Measurements from ENCODE around the gene PTPRE. TPM values are rescaled to one million over a fixed set of nuclear protein-coding genes. Genes with fewer than 3 reads are reported as not detected.

The PTPRE gene
- total RNA-seq, 1 experiment from 2014 or later: 0.70 TPM

DNA sequence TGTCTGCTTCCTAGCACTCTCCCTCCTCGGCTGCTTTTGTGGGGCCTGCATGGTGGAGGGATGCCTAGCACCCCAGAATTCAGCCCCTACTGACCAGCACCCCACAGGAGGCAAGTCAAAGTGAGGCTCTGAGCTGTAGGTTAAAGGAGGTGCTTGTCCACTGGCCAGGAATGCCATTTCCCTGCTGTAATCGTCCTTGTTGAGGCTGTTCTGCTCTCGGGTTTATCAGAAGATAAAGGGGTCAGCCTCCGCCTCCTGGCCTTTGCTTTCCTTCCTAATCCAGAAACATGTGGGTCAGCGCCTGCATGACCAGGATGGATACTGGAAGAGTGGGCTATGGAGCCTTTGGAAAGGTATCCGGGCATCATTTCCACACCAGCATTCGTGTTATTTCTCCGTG is 120.4 kb downstream of the PTPRE start:
- no peak overlapping the region for H3K56ac ChIP-seq (ENCODE audit: insufficient read length, low read depth, low read length)
- no peak overlapping the region for H4K5ac ChIP-seq (ENCODE audit: insufficient read length, low read depth, low read length)
- DNase-seq: no peak
- no peak overlapping the region for H3K14ac ChIP-seq (ENCODE audit: insufficient read depth, low read length)
- no peak overlapping the region for H3K23ac ChIP-seq (ENCODE audit: insufficient read length, low read depth, low read length)
- no peak overlapping the region for H4K91ac ChIP-seq (ENCODE audit: insufficient read length, low read depth, low read length)
- Mint-ChIP-seq H3K9me3 (no peaks in the 10 kb centered on the region), H3K4me3 (no peak overlapping the region), H3K36me3 (ENCODE audit: insufficient read depth in 1 of 3, low read depth in 3 of 3) (no peaks in the 10 kb centered on the region), H3K27ac (no peak overlapping the region), H3K27me3 (ENCODE audit: low read depth) (no peaks in the 10 kb centered on the region; the same call in none of the 2 replicates), H3K4me1 (peaks cover 10 to 15% of the 10 kb centered on the region in 2 experiments; a peak in 3 of 4 replicates)
- H3T11ph ChIP-seq (ENCODE audit: low read length): no peak overlapping the region
- no peak overlapping the region for H3K9ac ChIP-seq (ENCODE audit: extremely low read depth, insufficient read length, low read length)
- no peak overlapping the region for H2AK5ac ChIP-seq (ENCODE audit: insufficient read length, low read length)
- H3K9me3 ChIP-seq (ENCODE audit: control insufficient read depth, low read depth, low read length): no peaks in the 10 kb centered on the region
- no peak overlapping the region for H2BK20ac ChIP-seq (ENCODE audit: low read depth, low read length, poor library complexity, severe bottlenecking)
- no CpG with 5 or more reads among the region's 8 CpGs for WGBS (ENCODE audit: extremely low coverage, insufficient read length, low lambda C conversion rate)
- no peak overlapping the region for H2BK120ac ChIP-seq (ENCODE audit: low read depth, low read length, poor library complexity, severe bottlenecking)
- H3K27ac ChIP-seq (ENCODE audit: insufficient read length, low read depth, low read length): no peak overlapping the region
- H3K79me2 ChIP-seq (ENCODE audit: insufficient read depth, low read length): no peaks in the 10 kb centered on the region
- H2AFZ ChIP-seq (ENCODE audit: low read length): no peak overlapping the region
- TF ChIP-seq, protein P1, sequence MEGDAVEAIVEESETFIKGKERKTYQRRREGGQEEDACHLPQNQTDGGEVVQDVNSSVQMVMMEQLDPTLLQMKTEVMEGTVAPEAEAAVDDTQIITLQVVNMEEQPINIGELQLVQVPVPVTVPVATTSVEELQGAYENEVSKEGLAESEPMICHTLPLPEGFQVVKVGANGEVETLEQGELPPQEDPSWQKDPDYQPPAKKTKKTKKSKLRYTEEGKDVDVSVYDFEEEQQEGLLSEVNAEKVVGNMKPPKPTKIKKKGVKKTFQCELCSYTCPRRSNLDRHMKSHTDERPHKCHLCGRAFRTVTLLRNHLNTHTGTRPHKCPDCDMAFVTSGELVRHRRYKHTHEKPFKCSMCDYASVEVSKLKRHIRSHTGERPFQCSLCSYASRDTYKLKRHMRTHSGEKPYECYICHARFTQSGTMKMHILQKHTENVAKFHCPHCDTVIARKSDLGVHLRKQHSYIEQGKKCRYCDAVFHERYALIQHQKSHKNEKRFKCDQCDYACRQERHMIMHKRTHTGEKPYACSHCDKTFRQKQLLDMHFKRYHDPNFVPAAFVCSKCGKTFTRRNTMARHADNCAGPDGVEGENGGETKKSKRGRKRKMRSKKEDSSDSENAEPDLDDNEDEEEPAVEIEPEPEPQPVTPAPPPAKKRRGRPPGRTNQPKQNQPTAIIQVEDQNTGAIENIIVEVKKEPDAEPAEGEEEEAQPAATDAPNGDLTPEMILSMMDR (conservative IDR thresholded peaks at IDR 0.05): no peak
- no peak overlapping the region for H2BK12ac ChIP-seq (ENCODE audit: insufficient read length, low read depth, low read length)
- H3K4me2 ChIP-seq (ENCODE audit: insufficient read depth, insufficient read length, low read length): no peak overlapping the region
- no peak overlapping the region for H2BK15ac ChIP-seq (ENCODE audit: low read depth, low read length)
- H3K79me1 ChIP-seq (ENCODE audit: insufficient read depth, low read depth, low read length, poor library complexity, severe bottlenecking): no peaks in the 10 kb centered on the region
- no peaks in the 10 kb centered on the region for H3K23me2 ChIP-seq (ENCODE audit: insufficient read length, low read depth, low read length, poor library complexity, severe bottlenecking)
- no peaks in the 10 kb centered on the region for H3K27me3 ChIP-seq (ENCODE audit: insufficient read depth, low read length)
- H4K20me1 ChIP-seq (ENCODE audit: control insufficient read depth, insufficient read depth, insufficient read length): no peaks in the 10 kb centered on the region
- no peak overlapping the region for H3K18ac ChIP-seq (ENCODE audit: insufficient read length, low read depth, low read length)
- no peak overlapping the region for H4K8ac ChIP-seq (replicated peaks; ENCODE audit: insufficient read length, low read depth, low read length)
- no peaks in the 10 kb centered on the region for H3K4me1 ChIP-seq (ENCODE audit: insufficient read depth, low read length)
- H3K4ac ChIP-seq (ENCODE audit: low read depth, low read length): no peak overlapping the region
- no peak overlapping the region for H2BK5ac ChIP-seq (ENCODE audit: insufficient read length, low read length)

Measured in H9 (cell line).